K562 (cell line): ENCODE results near the gene MKNK1. TPM values are rescaled to one million over a fixed set of nuclear protein-coding genes. Genes with fewer than 3 reads are reported as not detected.

Experiments
- ATAC-seq: fragments of 200-7000 bp; cut with Tn5 transposase; 3 replicates; pipeline ENCODE4 v1.9.1; 2020; ENCODE audit warnings: moderate library complexity
- BruUV-seq: library from RNA; stranded (reverse); fragments of 400-500 nt; replicated peaks from 2 replicates; lab custom pipeline; 2021; lab: Mats Ljungman, UMichigan
- CTCF ChIA-PET: fragments of 300-600 bp; formaldehyde crosslinking; extraction: SDS; loops from one replicate; lab custom pipeline; 2021; ENCODE audit warnings: low intra/inter-chr PET ratio; lab: Yijun Ruan, JAX
- POLR2A ChIA-PET: fragments of 300-600, 350-650 bp; sonication (Branson Sonifier 250); formaldehyde crosslinking; extraction: SDS; loops from one replicate; lab custom pipeline; 2021; ENCODE audit warnings: antibody characterized with exemption, inconsistent platforms; lab: Yijun Ruan, JAX
- DNase-seq, 4 experiments: peaks; one replicate each; pipeline versions ENCODE4 v3.0.0 to v3.0.0-alpha.2; 2011 to 2018; ENCODE audit warnings: low spot score in 3 of 4, mixed read lengths in 3 of 4; ENCODE audit errors: extremely low read depth in 1 of 4
- FAIRE-seq: peaks from 2 replicates; lab custom pipeline; 2011; peaks lifted over from hg19 to GRCh38; lab: Jason Lieb, UNC
- H2AFZ ChIP-seq: 2 replicates; pipeline ENCODE4 v1.6.0; 2011; ENCODE audit warnings: low read depth, low read length, control low read depth, inconsistent platforms
- H3K27ac ChIP-seq: fragments of 200-600 bp; 3 replicates; pipeline ENCODE4 v1.8.0; 2011; ENCODE audit warnings: low read depth, mild to moderate bottlenecking, control low read depth, inconsistent platforms, low read length, moderate library complexity, mixed read lengths; ENCODE audit errors: extremely low read depth
- H3K27me3 ChIP-seq, 2 experiments: fragments of 300-600 bp in 1 of 2; 2 replicates in 1 of 2; 3 replicates in 1 of 2; pipeline versions ENCODE4 v1.6.0 to v1.8.0; 2011; ENCODE audit warnings: inconsistent platforms in 2 of 2, low read length in 2 of 2, mild to moderate bottlenecking in 1 of 2, mixed read lengths in 1 of 2, moderate library complexity in 1 of 2; ENCODE audit not compliant: control insufficient read depth in 2 of 2, insufficient read depth in 2 of 2
- H3K36me3 ChIP-seq: fragments of 300-600 bp; 3 replicates; pipeline ENCODE4 v1.8.0; 2011; ENCODE audit warnings: mild to moderate bottlenecking, low read length, inconsistent platforms; ENCODE audit not compliant: control insufficient read depth, insufficient read depth
- H3K4me1 ChIP-seq, 2 experiments: fragments of 200-600 bp in 1 of 2; replicated peaks in 1 of 2; 2 replicates in 1 of 2; 3 replicates in 1 of 2; pipeline versions ENCODE4 v1.5.1 to v1.8.0; 2011; ENCODE audit warnings: inconsistent platforms in 2 of 2, low read length in 2 of 2, mild to moderate bottlenecking in 1 of 2, mixed read lengths in 1 of 2, moderate library complexity in 1 of 2; ENCODE audit not compliant: control insufficient read depth in 2 of 2, insufficient read depth in 2 of 2
- H3K4me2 ChIP-seq: 2 replicates; pipeline ENCODE4 v1.6.1; 2011; ENCODE audit warnings: low read length, control low read depth, inconsistent platforms, mixed read lengths; ENCODE audit not compliant: insufficient read depth
- H3K4me3 ChIP-seq: fragments of 200-600 bp; sonication (generic), shearing (Covaris generic); 2 replicates; pipeline ENCODE4 v1.5.1; 2016; ENCODE audit warnings: control low read depth, inconsistent platforms
- H3K79me2 ChIP-seq: fragments of 200-600 bp; 3 replicates; pipeline ENCODE4 v1.8.0; 2011; ENCODE audit warnings: low read length, inconsistent platforms; ENCODE audit not compliant: control insufficient read depth, insufficient read depth
- H3K9ac ChIP-seq, 2 experiments: 2 replicates each; pipeline versions ENCODE4 v1.6.0 to v1.6.1; 2011; ENCODE audit warnings: low read depth in 2 of 2, low read length in 2 of 2, control low read depth in 1 of 2, inconsistent platforms in 1 of 2, mild to moderate bottlenecking in 1 of 2, mixed read lengths in 1 of 2; ENCODE audit not compliant: insufficient read depth in 1 of 2
- H3K9me1 ChIP-seq: one replicate; pipeline ENCODE4 v1.6.0; 2011; ENCODE audit warnings: inconsistent platforms, mild to moderate bottlenecking, low read length, moderate library complexity; ENCODE audit not compliant: control insufficient read depth, insufficient read depth
- H3K9me3 ChIP-seq: replicated peaks from 2 replicates; pipeline ENCODE4 v1.5.1; 2011; ENCODE audit warnings: low read depth, low read length, inconsistent platforms; ENCODE audit not compliant: control insufficient read depth, insufficient read depth
- H4K20me1 ChIP-seq: replicated peaks from 2 replicates; pipeline ENCODE4 v1.6.1; 2011; ENCODE audit warnings: low read length, inconsistent platforms, mixed read lengths; ENCODE audit not compliant: control insufficient read depth, insufficient read depth
- ATF3 ChIP-seq, 2 experiments: fragments of 450-650 bp in 1 of 2; sonication (generic) in 1 of 2; formaldehyde crosslinking in 1 of 2; IDR thresholded peaks in 1 of 2; conservative IDR thresholded peaks in 1 of 2; 2 replicates each; pipeline versions ENCODE4 v1.6.1 to v1.8.1; 2016 to 2023; ENCODE audit warnings: mild to moderate bottlenecking in 2 of 2, moderate library complexity in 2 of 2, inconsistent platforms in 1 of 2, missing genetic modification reagents in 1 of 2
- HMGN3 ChIP-seq: IDR thresholded peaks from 2 replicates; pipeline ENCODE4 v1.6.1; 2011; ENCODE audit warnings: borderline replicate concordance, low read depth, mild to moderate bottlenecking, mixed read lengths, low read length; ENCODE audit not compliant: insufficient read length; ENCODE audit errors: extremely low read depth
- JUND ChIP-seq, 2 experiments: IDR thresholded peaks; 2 replicates in 1 of 2; 3 replicates in 1 of 2; pipeline ENCODE4 v1.6.1; 2011; ENCODE audit warnings: borderline replicate concordance in 2 of 2, low read depth in 2 of 2, low read length in 2 of 2, improper control_type of control experiment in 1 of 2, missing biosample characterization in 1 of 2, missing genetic modification characterization in 1 of 2, missing genetic modification reagents in 1 of 2
- KDM4B ChIP-seq, 2 experiments: fragments of 450-650 bp in 1 of 2; sonication (generic) in 1 of 2; IDR thresholded peaks; 2 replicates each; pipeline ENCODE4 v1.6.1; 2016 to 2017; ENCODE audit warnings: borderline replicate concordance in 2 of 2, antibody characterized with exemption in 1 of 2, low read depth in 1 of 2, mild to moderate bottlenecking in 1 of 2
- NEUROD1 ChIP-seq: fragments of 150-350 bp; IDR thresholded peaks from 2 replicates; pipeline ENCODE4 v1.6.1; 2014; ENCODE audit warnings: borderline replicate concordance, low read length, low read depth; ENCODE audit not compliant: partially characterized antibody
- TAF7 ChIP-seq: fragments of 450-650 bp; IDR thresholded peaks from 2 replicates; pipeline ENCODE4 v1.6.1; 2016; ENCODE audit warnings: missing genetic modification characterization, missing compliant biosample characterization
- TFAP4 ChIP-seq: sonication (generic); formaldehyde crosslinking; IDR thresholded peaks from 2 replicates; pipeline ENCODE4 v1.8.0; 2022; ENCODE audit warnings: missing genetic modification reagents, mild to moderate bottlenecking, moderate library complexity, borderline replicate concordance
- U2AF2 ChIP-seq: fragments of 200-400 bp; formaldehyde crosslinking; optimal IDR thresholded peaks from 2 replicates; pipeline ENCODE3; 2017; ENCODE audit warnings: low read depth, mild to moderate bottlenecking, low read length
- ZNF384 ChIP-seq: IDR thresholded peaks from 2 replicates; pipeline ENCODE4 v1.6.1; 2012; ENCODE audit warnings: low read depth, low read length, improper control_type of control experiment
- WGBS: fragments of 100-300 bp; shearing (Covaris generic); methylation state at CpG from one replicate; pipeline ENCODE4 v1.1.6; 2016; ENCODE audit warnings: low coverage, mixed read lengths; ENCODE audit not compliant: insufficient coverage; ENCODE audit errors: missing lambda C conversion rate; 5-methylcytosine and 5-hydroxymethylcytosine counted together
- in situ Hi-C: fragments of 300-500 bp; cut with MboI; formaldehyde crosslinking; loops from 4 replicates; pipeline ENCODE4 v1.15.0; 2018; ENCODE audit warnings: inconsistent platforms, mixed read lengths
- intact Hi-C: fragments of 100-400 bp; cut with micrococcal nuclease; formaldehyde crosslinking; loops from 2 replicates; pipeline ENCODE4 v1.14.2; 2022
- polyA plus RNA-seq, 8 experiments: library from polyadenylated mRNA; depleted of rRNA in 4 of 8; stranded (reverse) in 5 of 8; unstranded in 3 of 8; fragments of >200 nt; fragmentation: Nextera tagmentation in 2 of 8; fragmentation: Illumina TruSeq in 1 of 8; extraction: Ambion mirVana in 2 of 8; extraction: Trizol in 1 of 8; gene quantifications; 2 replicates each; pipeline versions ENCODE4 v1.2.1 to v1.2.3, GENCODE V29; 2011 to 2014; ENCODE audit warnings: inconsistent platforms in 1 of 8, missing spikeins in 1 of 8
- total RNA-seq, 7 experiments: library from RNA; depleted of rRNA in 6 of 7; stranded (reverse); fragments of >200 nt in 6 of 7; fragmentation: Illumina TruSeq in 2 of 7; extraction: Trizol in 2 of 7; gene quantifications; 2 replicates each; pipeline versions ENCODE4 v1.2.1 to v1.2.3, GENCODE V29; 2011 to 2021; ENCODE audit warnings: low replicate concordance in 1 of 7

Gene MKNK1
- total and polyA plus RNA-seq, 9 of the 15 experiments (the other 6 are each of a cell fraction or from before 2014, with no cell fraction given), result 27.7 to 51.3 (median 43.7) TPM

GRCh38 chr1:46585312-46585938 is 18.6 kb downstream of the MKNK1 start (continued):
- TF ChIP-seq TAF7 (tag) (no peak), ZNF384 (no peak), KDM4B (IDR thresholded peaks at IDR 0.05; ENCODE audit: borderline replicate concordance in 2 of 2, low read depth in 1 of 2) (no peak)

GRCh38 chr1:46583494-46583893 is 20.6 kb downstream of the MKNK1 start:
- BruUV-seq, result no TSS peak
- Histone ChIP-seq H3K27me3 (no peaks in the 10 kb centered on the region), H3K4me3 (no peak overlapping the region), H3K9ac (no peak overlapping the region; a peak in 1 of 4 replicates), H3K9me1 (no peaks in the 10 kb centered on the region), H3K4me1 (peaks cover 10 to 38% of the 10 kb centered on the region in 2 experiments; a peak in 4 of 5 replicates), H3K4me2 (no peak overlapping the region), H3K36me3 (peaks cover 71% of the 10 kb centered on the region), H3K9me3 (no peaks in the 10 kb centered on the region), H3K27ac (no peak overlapping the region), H4K20me1 (0 out of 2 replicates have a peak, but pooled peaks cover 4% of the 10 kb centered on the region), H2AFZ (no peak overlapping the region), H3K79me2 (no peaks in the 10 kb centered on the region)
- in situ Hi-C loops, result no loop called here
- WGBS, result 70% methylated on average over 5 of the region's 5 CpGs
- ATAC-seq, result no peak
- no peak for FAIRE-seq
- ChIA-PET CTCF (no interaction called here), POLR2A (interaction anchor here (0.5 to 1.8 kb wide), 6 partner anchors 11 to 106 kb away, joined by 3 to 8 read pairs (median 6); partner anchors contain the start of gene MKNK1)
- TF ChIP-seq JUND (IDR thresholded peaks at IDR 0.05; ENCODE audit: borderline replicate concordance, low read depth, low read length) (0 out of 2 replicates have a peak, but pooled peaks have one; percentile 16), JUND (tag; IDR thresholded peaks at IDR 0.05; ENCODE audit: borderline replicate concordance, low read depth, low read length) (no peak), HMGN3 (no peak), TFAP4 (CRISPR knock-in tag) (0 out of 2 replicates have a peak, but pooled peaks have one; percentile 1), ATF3 (IDR thresholded peaks at IDR 0.05) (0 out of 2 replicates have a peak, but pooled peaks have one; percentile 18), ATF3 (CRISPR knock-in tag; conservative IDR thresholded peaks at IDR 0.05) (no peak), NEUROD1 (no peak), U2AF2 (no peak)
- intact Hi-C loops, result no loop called here
- DNase-seq, result no peak
